Fibroblast of skin of left biceps (primary cell): ENCODE results near the gene MYORG.
"Not testable (repeated sequence)": the region's sequence is repeated elsewhere in the genome, so short reads cannot be mapped to it uniquely, and the experiment has no call there.

Source experiments
- DNase-seq, 2 experiments: peaks; one replicate each; pipeline ENCODE4 v3.0.0-alpha.2; 2013; ENCODE audit warnings: low read depth in 2 of 2

MYORG gene

GRCh38 chr9:34369636-34370035 is 7.1 kb downstream of the MYORG start:
- DNase-seq = no peak

- DNase-seq = not testable (repeated sequence)
These were observed 7.9 kb downstream of the MYORG start for GRCh38 chr9:34368796-34369195.

GRCh38 chr9:34367751-34368410 is 8.8 kb downstream of the MYORG start:
- not testable (repeated sequence) for DNase-seq

- no peak for DNase-seq
These were observed 10.3 kb downstream of the MYORG start for GRCh38 chr9:34366365-34366764.

GRCh38 chr9:34365282-34365681 is 11.4 kb downstream of the MYORG start:
- no peak for DNase-seq

GRCh38 chr9:34363619-34364351 is 12.9 kb downstream of the MYORG start:
- peak in 1 of 2 experiments; percentile 4 for DNase-seq

- DNase-seq = no peak
These were observed 14.0 kb downstream of the MYORG start for GRCh38 chr9:34362614-34363214.

- DNase-seq = not testable (repeated sequence)
These were observed 23.7 kb downstream of the MYORG start for GRCh38 chr9:34352957-34353356.

GRCh38 chr9:34352122-34352652 is 24.5 kb downstream of the MYORG start:
- DNase-seq = not testable (repeated sequence)

GRCh38 chr9:34349324-34349723 is 27.4 kb downstream of the MYORG start:
- DNase-seq = no peak

GRCh38 chr9:34347800-34348158 is 28.9 kb downstream of the MYORG start:
- no peak for DNase-seq

GRCh38 chr9:34346873-34347799 is 29.6 kb downstream of the MYORG start:
- DNase-seq = no peak

GRCh38 chr9:34343605-34344004 is 33.1 kb downstream of the MYORG start:
- DNase-seq = no peak

GRCh38 chr9:34343090-34343489 is 33.6 kb downstream of the MYORG start:
- DNase-seq = no peak

- no peak for DNase-seq
These were observed 34.9 kb downstream of the MYORG start for GRCh38 chr9:34341659-34342295.

- DNase-seq = no peak
These were observed 37.9 kb downstream of the MYORG start for GRCh38 chr9:34338665-34339385.

GRCh38 chr9:34338079-34338478 is 38.6 kb downstream of the MYORG start:
- DNase-seq = not testable (repeated sequence)

GRCh38 chr9:34337403-34337802 is 39.3 kb downstream of the MYORG start:
- DNase-seq = no peak

- DNase-seq = no peak
These were observed 41.3 kb downstream of the MYORG start for GRCh38 chr9:34335376-34335775.

GRCh38 chr9:34334916-34335315 is 41.8 kb downstream of the MYORG start:
- DNase-seq = no peak
